ENCODE measurements around the gene CBLB. TPM values are rescaled to one million over a fixed set of nuclear protein-coding genes. Genes with fewer than 3 reads are reported as not detected.
"Not testable (repeated sequence)": the region's sequence is repeated elsewhere in the genome, so short reads cannot be mapped to it uniquely, and the experiment has no call there.

Gene CBLB
- polyA plus RNA-seq, 3 donors, result 3.4 to 20.9 (median 17.5) TPM

DNA sequence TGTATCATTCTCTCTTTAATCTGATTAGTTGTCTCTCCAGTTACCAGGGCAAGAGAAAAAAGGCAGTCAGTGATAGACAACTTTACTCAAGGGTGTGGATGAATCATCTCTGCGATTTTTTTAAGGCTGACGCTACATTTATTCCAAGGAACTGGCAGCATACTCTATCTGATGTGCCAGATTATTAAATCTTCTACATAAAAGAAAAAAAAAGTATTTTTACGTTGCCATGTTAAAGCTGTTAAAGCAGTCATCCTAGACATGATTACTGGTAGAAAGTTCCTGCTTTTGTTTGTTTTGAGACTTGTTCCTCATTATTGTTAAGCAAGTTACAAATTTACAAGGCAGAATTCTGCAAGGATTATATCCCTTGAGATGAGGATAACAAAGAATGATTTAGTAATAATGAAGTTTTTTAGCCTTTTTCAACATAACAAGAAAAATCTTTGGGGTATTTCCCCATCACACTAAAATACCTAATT is 121.7 kb downstream of the CBLB start:
- 20 to 55% (median 30%) methylated on average over 3 of the region's 3 CpGs for WGBS, 3 donors
- H3K27ac ChIP-seq (ENCODE audit: low read depth, low read length), result no peak overlapping the region

DNA sequence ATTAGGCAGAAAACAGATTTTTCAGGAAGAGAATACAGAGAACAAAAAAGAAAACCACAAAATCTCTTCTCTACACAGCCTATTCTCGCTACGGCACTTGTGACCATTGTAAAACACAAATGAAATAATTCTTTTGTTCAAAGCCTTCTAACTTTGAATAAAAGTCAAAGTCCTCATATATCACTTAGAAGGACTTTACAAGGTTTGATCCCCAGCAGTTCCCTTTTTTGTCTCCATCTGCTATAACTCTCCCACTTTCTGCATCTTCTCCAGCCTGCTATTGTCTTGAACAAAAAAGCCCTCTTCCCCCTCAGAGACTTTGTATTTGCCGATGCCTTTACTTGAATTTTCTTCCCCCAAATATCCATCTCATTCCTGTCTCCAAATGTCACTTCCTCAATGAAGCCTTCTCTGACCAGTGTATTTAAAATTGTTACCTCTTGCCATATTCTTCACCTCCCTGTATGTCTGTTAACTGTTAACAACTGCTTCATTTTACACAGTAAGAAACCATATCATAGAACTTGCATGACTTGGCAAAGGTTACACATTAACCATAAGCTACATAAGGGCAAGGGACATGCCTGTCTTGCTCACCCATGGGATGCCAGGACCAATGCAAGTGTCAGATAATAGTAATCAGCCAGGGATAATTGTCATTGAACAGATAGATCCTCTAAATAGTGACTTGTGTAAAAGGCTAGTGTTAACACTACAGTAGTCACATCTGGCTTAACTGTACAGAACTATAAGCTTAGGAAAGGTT is 122.4 kb downstream of the CBLB start:
- WGBS, 3 donors, result 53 to 74% (median 60%) methylated on average over 3 of the region's 3 CpGs
- no peak overlapping the region for H3K27ac ChIP-seq (ENCODE audit: low read depth, low read length)

DNA sequence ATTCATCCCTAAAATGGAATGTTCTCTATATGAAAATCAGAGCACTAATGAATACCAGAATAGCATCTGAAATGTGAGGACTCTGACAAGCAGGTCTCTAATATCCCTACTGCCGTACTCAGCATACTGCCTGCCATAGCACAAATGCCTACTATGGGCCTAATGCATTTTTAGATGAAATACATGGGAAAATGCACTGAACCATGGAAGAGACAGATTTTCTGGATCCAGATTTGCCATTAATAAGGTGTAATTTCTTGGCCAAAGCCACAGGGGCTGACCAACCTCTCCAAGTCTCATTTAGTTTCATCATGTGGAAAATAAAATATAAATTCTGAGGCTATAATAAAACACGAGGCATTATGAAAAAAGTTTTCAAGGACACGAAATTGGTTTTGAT is 123.8 kb downstream of the CBLB start:
- no peak overlapping the region for H3K27ac ChIP-seq (ENCODE audit: low read depth, low read length)
- WGBS, 3 donors, result 94% methylated on average over 3 of the region's 3 CpGs

DNA sequence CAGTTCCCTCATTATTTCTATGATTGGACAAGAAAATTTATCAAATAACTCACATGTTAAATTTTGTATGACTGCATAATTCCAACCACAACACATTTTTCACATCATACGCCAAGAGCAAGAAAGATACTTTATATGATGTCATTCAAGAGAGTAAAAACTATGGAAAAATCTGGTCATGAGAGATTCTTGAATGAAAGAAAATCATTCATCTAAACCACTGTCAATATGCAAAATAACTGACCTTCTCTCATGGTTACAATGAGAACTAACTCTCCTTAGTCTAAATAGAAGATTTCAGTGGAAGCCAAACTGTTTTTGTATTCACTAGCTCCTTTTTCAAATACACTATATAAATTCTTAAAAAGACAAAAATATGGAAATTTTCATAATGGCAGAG is 124.6 kb downstream of the CBLB start:
- WGBS, 3 donors, result 90 to 96% (median 94%) methylated on average over 1 of the region's 1 CpG
- H3K27ac ChIP-seq (ENCODE audit: low read depth, low read length), result no peak overlapping the region

DNA sequence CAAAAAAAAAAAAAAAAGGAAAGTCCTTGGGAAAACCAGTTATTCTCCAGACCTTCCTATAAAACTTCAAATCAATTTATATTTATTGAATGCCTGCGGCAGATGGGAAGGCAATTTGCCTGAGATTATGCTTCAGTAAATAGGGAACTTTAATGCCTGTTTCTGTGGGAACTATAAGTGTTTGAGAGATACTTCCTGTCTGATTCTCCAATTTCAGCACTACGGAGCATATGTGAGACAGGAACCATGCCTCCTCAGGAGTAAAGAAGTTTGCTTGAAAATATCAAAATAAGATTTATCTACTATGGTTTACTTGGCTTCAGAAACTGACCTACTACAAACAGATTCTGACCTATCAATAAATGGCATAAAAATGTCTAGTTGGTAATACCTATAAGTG is 135.5 kb downstream of the CBLB start:
- WGBS, 3 donors, result 68 to 83% (median 68%) methylated on average over 2 of the region's 2 CpGs
- no peak overlapping the region for H3K27ac ChIP-seq (ENCODE audit: low read depth, low read length)

DNA sequence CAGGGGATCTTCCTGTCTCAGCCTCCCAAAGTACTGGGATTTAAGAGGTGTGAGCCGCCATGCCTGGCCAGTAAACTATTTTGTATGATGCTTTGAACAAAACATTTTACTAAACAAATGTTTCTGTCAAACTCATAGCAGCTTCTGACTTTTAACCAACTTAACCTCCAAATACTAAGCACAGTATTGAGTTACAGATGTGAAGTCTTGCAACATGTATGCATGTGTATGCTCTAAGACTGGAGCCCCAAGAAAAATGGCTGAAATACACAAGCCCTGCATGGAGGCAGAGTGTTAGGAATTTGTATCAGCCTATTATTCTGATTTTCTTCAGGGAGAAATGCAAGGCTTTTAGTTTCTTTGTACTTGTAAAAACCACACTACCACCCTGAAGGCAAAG is 137.1 kb downstream of the CBLB start:
- H3K27ac ChIP-seq (ENCODE audit: low read depth, low read length), result no peak overlapping the region
- 100% methylated on average over 1 of the region's 1 CpG for WGBS, 3 donors

DNA sequence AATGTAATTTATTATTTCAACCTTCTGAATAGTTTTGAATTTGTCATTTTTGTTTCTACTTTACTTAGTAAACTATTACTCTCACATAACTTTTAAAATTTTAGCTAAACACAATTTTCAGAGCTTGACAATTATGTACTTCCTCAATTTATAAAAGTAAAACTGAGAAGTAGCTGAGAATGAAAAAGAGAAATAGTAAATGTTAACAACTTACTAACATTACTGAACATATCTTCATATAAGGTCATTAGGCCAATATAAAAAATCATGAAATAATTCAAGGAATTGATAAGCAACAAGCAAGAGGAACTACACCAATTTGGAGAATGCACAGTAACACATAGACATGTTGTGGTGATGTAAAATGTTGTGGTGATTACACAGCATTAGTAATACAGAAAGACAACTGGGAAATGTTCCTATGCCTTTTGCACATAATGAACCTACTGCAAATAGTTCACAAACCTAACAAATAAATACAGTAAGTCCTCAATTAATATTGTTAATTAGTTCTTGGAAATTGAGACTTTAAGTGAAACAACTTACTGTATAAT is 137.9 kb downstream of the CBLB start:
- H3K27ac ChIP-seq (ENCODE audit: low read depth, low read length), result no peak overlapping the region

DNA sequence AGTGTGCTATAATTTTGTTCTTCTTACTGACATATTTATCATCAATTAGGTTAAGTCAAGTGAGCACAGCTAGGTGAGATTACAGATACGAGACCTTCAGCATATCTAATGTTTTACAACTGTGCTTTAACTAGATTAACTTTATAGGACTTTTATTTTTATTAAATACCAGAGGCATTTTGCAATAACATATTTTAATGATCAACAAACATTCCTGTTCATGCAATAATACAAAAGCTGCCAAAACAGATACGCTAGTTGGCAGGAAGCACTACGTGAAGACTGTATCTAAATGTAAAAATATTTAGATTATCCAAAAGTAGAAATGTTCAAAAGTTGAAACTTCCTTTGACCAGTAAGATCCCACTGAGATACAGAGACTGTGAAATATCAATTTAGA is 139.1 kb downstream of the CBLB start:
- 58 to 73% (median 62%) methylated on average over 3 of the region's 3 CpGs for WGBS, 3 donors
- no peak overlapping the region for H3K27ac ChIP-seq (ENCODE audit: low read depth, low read length)

DNA sequence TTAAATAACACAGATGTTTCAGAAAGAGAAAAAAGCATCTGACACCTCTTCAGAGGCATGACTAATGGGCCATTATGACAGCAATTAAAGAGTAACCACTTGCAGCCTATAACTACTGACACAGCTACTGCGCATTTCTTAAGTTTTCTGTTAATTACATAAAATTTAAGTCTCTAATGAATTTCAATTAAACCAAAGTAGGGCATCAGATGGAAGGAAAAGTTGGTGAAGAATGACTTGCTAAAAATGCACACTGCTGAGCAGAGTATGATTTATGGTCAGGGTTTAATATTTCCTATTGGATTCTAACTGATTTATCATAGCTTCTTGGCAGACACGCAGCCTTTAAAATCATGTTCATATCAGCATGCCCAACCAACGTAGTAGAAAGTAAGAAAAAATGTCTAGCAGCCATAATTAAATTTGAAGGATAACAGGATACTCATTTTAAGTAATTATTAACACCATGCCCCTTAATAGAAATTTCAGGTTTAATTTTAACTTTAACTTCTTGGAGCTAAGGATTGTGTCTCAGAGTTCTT is 140.0 kb downstream of the CBLB start:
- H3K27ac ChIP-seq (ENCODE audit: low read depth, low read length), result no peak overlapping the region
- 60 to 79% (median 71%) methylated on average over 3 of the region's 3 CpGs for WGBS, 3 donors

DNA sequence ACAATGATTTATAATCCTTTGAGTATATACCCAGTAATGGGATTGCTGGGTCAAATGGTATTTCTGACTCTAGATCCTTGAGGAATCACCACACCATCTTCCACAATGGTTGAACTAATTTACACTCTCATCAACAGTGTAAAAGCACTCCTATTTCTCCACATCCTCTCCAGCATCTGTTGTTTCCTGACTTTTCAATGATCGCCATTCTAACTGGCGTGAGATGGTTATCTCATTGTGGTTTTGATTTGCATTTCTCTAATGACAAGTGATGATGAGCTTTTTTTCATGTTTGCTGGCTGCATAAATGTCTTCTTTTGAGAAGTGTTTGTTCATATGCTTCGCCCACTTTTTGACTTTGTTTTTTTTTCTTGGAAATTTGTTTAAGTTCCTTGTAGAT is 141.8 kb downstream of the CBLB start:
- WGBS, 3 donors, result 94 to 98% (median 95%) methylated on average over 3 of the region's 3 CpGs

DNA sequence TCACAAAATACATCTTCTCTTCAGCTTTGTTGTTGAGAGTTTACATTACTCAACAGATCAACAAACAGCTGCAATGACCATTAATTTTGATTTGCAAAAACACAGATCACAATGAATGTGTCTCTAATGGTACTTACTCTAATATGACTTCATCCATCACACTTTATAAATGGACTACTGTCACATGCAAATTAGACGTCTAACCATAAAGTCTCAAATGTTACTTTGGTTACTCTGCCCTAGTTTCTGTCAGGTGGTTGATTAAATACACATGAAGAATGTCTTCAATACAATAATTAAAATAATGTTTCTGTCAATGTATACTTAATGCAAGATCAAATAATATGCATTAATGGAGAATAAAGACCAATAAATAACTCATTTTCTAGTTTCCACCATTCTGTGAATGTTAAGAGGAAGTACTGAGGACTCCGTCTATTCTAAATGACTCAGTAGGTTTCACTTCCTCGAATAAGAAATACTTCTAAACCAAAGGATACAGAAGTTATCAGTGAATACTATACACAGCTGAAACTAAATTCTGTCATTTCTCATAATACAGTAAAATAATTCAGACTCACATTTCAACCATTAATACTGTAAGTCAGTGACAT is 145.8 kb downstream of the CBLB start:
- 58 to 83% (median 69%) methylated on average over 3 of the region's 3 CpGs for WGBS, 3 donors
- no peak overlapping the region for H3K27ac ChIP-seq (ENCODE audit: low read depth, low read length)

More for the DNA sequence above, 141.8 kb downstream of the CBLB start:
- not testable (repeated sequence) for H3K27ac ChIP-seq (ENCODE audit: low read depth, low read length)

DNA sequence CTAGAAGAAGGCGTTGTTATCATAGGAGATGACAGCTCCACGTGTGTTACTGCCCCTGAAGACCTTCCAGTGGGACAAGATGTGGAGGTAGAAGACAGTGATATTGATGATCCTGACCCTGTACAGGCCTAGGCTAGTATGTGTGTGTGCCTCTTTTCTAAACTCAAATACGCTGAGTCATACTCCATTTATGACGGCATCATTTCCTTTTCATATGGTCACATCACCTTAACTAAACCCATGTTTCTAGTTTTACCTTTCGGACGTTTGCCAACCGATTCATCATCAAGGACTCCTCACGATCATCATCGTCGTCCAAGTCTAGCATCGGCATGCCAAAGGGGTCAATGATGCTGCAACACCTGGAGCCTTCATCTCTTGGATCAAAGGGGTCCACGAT is 149.0 kb downstream of the CBLB start:
- WGBS, 3 donors, result 89 to 94% (median 91%) methylated on average over 12 of the region's 12 CpGs
- H3K27ac ChIP-seq (ENCODE audit: low read depth, low read length), result no peak overlapping the region

DNA sequence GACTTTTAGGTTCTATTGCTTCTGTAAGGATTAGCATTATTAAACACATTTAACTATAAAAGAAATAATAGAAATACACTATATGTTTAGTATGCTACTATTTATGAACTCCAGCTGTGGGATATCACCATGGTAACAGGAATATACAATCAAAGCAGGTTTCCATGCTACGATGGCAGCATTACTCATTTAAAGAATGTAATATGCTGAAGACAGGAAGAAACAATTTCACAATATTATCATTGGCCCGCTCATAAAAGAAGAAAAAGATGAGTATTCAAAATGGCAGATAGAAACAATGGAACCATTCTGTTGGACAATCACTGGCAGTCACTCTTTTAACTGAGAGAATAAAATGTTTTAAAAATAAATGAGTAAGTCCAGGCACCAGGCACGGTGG is 153.4 kb downstream of the CBLB start:
- H3K27ac ChIP-seq (ENCODE audit: low read depth, low read length), result no peak overlapping the region
- WGBS, 3 donors, result 68 to 91% (median 69%) methylated on average over 3 of the region's 3 CpGs

DNA sequence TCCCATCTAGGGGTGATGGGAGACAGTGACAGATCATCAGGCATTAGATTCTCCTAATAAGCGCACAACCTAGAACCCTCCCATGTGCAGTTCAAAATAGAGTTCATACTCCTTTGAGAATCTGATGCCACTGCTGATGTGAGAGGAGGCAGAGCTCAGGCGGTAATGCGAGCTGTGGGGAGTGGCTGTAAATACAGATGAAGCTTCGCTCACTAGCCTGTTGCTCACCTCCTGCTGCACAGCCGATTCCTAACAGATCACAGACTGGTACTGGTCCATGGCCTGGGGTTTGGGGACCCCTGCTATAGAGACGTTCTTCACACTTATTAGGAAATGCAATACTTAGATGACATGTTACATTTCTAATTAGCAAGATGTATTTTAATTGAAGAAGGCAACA is 154.4 kb downstream of the CBLB start:
- H3K27ac ChIP-seq (ENCODE audit: low read depth, low read length), result no peak overlapping the region
- 98 to 99% (median 99%) methylated on average over 6 of the region's 6 CpGs for WGBS, 3 donors

DNA sequence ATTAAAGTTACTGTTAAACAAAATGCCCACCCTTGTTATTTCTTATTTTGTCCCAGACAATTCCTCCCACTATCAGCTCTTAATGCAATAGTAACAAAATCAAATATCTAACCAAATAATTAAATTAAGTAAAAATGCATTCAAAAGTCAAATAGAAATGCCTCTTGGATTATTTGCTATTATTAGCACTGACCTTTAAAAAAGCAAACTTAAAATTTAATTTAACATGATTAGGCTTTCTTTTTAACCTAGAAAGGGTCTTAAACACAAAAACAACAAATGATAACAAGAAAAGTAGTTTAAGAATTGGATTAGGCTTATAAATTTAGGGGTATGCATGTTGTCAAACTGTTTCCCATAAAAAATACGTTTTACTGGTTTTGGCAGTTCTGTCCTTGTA is 159.8 kb downstream of the CBLB start:
- 83 to 96% (median 90%) methylated on average over 1 of the region's 1 CpG for WGBS, 3 donors
- no peak overlapping the region for H3K27ac ChIP-seq (ENCODE audit: low read depth, low read length)

DNA sequence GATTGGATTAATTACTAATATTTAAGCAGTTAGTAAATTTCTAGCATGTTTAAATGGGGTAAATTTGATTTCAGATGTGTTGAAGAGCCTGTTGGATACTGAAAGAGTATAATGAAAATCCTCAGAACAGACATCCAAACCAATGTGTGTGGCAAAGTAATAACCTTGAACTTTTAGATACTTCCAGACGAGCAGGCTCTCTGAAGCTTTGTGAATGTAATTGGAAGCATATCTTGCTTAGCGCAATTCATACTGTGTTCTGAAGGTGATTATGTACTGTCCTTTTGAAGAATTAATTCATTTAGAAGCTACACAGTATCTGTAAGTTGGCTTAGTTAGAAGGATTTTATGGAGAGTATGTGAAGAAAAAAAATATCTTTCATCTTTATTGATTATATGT is 161.8 kb downstream of the CBLB start:
- WGBS, 3 donors, result 73 to 96% (median 96%) methylated on average over 2 of the region's 2 CpGs
- H3K27ac ChIP-seq (ENCODE audit: low read depth, low read length), result no peak overlapping the region

DNA sequence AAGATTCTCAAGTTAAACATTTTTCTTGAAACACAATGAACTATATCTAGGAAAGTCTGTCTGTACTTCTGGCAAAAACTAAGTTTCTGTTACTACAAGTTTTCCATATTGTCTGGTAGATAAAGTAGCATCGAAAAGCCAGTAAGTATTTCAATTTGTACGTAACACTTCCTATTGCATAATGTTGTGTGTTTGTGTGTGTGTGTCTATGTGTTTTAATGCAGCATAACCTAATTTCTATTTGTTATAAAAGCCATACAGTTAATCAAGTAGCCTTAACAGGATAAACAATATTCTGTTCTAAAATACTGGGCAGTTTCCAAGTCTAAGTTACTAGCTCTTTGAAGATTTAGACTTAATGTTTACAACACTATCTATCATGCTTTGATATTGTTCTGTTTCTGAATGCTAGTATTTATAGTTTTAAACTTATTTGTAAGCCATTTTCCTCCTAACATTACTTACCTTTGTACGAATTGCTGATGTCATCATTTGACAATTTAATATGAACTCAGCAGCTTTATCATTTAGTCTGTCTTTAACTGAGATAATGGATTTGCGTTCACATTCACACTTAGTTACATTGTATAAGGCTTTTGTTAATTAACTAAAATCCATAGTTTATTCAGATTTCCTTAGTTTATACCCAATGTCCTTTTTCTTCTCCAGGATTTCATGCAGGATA is 163.9 kb downstream of the CBLB start:
- no peak overlapping the region for H3K27ac ChIP-seq (ENCODE audit: low read depth, low read length)
- 72 to 87% (median 83%) methylated on average over 4 of the region's 4 CpGs for WGBS, 3 donors

DNA sequence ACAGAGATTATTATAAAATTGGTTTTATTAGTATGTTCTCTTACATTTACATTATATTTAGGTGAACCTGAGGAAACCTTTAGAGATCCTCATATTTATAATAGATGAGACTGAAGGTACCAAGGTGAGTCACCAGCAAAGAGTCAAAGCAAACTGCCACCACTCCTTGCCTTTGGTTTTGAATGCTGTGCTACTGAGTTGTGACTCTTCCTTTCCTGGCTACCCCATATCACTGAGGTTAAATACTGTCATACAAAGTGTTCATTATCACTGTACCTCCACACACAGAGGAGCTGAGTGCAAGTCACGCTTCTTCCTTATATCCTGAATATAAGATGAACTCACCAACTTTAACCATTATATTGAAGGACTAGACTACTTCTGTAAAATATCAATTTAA is 168.2 kb downstream of the CBLB start:
- no peak overlapping the region for H3K27ac ChIP-seq (ENCODE audit: low read depth, low read length)
- 97 to 100% (median 99%) methylated on average over 1 of the region's 1 CpG for WGBS, 3 donors

DNA sequence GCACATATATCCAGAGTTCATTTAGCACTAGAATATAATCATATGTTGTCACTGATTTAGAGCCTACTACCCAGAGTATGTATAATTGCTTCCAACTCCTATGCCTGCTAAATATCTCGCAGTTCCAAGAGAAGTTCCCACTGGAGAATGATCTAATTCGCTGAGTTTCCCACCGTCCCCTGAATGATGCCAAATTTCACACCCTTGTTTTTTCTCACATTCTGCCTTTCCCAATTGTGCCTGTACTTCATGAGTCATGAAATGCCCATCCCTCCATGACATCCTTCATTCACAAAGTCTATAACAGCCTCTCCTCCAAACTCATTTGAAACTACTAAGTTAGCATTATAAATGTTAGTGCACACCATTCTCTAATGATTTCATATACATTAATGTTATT is 177.2 kb downstream of the CBLB start:
- 68 to 90% (median 79%) methylated on average over 3 of the region's 3 CpGs for WGBS, 3 donors
- H3K27ac ChIP-seq (ENCODE audit: low read depth, low read length), result no peak overlapping the region

Data from adipose tissue (tissue), 3 donors.